SHP77 treated with DMSO at 0.1 percent for 48 hours (cell line): ENCODE results near the gene HACL1.
"Not testable (repeated sequence)": the region's sequence is repeated elsewhere in the genome, so short reads cannot be mapped to it uniquely, and the experiment has no call there.

Source experiments
- DNase-seq: peaks from one replicate; lab custom pipeline; 2025; lab: John Stamatoyannopoulos, UW

HACL1 gene

GRCh38 chr3:15579051-15579450 lies 22.3 kb downstream of the HACL1 start:
- DNase-seq: no peak

- no peak for DNase-seq
Observed at GRCh38 chr3:15578289-15578867, 23.0 kb downstream of the HACL1 start.

GRCh38 chr3:15576475-15576874 lies 24.9 kb downstream of the HACL1 start:
- no peak for DNase-seq

GRCh38 chr3:15575446-15575845 lies 25.9 kb downstream of the HACL1 start:
- DNase-seq: no peak

- DNase-seq: no peak
Observed at GRCh38 chr3:15572138-15572537, 29.2 kb downstream of the HACL1 start.

DNA sequence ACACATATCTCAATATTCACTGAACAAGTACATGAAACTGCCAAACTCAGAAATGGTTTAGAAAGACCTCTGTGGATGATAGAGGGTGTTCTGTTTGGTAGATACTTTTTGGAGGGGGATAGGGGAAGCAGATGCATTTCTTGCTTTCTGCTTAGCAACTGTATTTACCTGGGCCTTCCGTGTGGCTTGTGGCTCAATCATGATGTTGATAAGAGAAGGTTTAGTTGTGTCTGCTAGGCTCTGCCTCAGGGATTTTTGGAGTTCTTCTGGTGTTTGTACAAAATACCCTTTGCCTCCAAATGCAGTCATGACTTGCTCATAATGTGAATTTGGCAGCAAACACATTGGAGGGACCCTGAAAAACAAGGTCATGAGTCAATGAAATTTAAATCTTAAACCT lies 38.2 kb downstream of the HACL1 start:
- no peak for DNase-seq

DNA sequence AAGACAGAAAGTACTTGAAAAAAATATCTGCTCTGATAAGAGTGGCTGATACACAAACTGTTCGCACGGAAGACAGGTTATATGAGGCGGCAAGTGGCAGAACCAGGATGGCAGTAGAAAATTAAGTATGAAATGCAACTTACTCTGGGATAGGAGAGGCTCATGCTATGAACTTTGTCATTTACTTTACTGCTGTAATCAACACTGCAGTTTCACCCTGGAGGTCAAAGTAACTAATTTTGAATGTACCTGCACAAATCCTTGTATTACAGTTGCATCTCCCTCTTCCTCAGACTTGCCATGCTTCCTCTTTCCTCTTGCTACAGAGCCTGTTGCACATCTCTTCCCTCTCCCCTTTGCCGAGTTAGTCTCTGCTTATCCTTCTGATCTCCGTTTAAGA lies 38.8 kb downstream of the HACL1 start:
- DNase-seq: no peak

DNA sequence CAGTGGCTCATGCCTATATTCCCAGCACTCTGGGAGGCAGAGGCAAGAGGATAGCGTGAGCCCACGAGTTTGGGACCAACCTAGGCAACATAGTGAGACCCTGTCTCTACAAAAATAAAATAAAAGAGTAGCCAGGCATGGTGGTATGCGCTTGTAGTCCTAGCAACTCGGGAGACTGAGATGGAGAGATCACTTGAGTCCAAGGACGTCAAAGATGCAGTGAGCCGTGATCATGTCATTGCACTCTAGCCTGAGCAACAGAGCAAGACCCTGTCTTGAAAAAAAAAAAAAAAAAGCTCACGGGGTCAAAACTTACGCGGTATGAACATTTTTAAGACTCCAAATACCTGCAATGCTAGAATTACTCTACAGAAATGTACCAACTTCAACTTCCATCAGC lies 42.8 kb downstream of the HACL1 start:
- DNase-seq: no peak

- DNase-seq: peak; percentile 47
Observed at GRCh38 chr3:15557511-15557946, 43.8 kb downstream of the HACL1 start.

GRCh38 chr3:15556512-15556911 lies 44.9 kb downstream of the HACL1 start:
- DNase-seq: no peak

DNA sequence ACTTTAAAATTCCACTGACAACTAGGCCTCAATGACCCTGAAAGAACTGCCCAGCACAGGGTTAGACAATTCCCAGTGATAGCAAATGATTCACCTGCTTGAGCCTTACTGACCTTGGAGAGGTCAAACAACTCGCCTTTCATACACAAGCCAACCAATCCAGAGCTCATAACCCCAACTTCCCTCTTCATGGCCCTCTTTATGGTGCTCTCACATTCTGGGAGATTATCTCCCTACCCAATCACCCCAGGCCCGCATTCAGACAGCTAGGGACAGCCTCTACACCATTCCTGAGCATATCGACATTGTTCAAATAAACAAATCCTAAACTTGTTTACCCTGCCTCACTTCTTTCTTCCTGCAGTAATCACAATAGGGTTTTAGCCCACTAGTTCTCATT lies 47.6 kb downstream of the HACL1 start:
- DNase-seq: no peak

DNA sequence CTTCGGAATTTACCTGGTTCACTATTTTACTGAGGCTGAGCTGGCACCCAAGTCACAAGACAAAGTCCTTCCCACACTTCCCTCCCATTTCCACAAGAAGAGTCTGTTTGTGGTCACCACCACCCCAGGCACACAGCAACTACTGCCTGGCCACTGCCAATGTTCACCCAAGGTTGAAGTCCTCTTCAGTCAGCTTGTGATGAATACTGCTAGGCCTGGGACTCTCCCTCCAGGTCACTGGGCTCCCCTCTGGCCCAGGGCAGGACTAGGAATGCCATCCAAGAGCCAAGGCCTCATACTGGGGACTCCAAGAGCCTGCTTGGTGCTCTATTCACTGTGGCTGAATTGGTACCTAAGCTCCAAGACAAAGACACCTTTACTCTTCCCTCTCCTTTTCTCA lies 49.5 kb downstream of the HACL1 start:
- DNase-seq: no peak

- no peak for DNase-seq
Observed at GRCh38 chr3:15549846-15550245, 51.5 kb downstream of the HACL1 start.

DNA sequence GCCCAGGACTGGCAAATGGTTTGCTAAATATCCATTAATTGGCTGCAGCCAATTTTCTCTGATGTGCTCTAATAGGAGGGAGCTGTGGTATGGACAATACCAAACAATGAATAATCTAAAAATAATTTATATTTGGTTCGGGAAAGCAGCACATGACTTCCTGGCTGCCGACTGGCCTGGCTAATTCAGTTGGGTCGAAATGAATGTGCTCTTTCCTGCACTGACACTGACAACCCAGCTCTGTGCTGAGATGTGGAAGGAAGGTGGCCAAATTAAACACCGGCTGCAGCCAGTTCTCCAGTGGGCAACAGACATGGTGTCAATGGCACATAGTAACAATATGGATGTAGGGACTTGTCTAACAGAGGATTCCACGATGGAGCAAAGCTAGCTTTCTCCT lies 58.8 kb downstream of the HACL1 start:
- no peak for DNase-seq

DNA sequence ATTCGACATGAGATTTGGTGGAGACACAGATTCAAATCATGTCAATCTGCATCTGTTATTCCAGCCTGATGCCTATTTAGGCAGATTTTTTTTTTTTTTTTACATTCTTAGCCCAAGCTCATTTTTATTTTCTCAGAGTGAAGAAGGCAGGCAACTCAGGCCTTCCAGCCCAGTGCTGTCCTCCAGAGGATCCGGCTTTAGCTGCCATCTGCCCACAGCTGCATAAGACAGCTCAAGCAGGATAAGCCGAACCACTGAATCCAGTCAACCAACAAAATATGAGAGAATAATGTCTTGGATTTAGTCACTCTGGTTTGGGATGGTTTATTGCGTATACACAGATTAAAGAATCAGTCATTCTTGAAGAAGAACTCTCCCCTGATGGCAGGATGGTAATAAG lies 60.0 kb downstream of the HACL1 start:
- DNase-seq: no peak

DNA sequence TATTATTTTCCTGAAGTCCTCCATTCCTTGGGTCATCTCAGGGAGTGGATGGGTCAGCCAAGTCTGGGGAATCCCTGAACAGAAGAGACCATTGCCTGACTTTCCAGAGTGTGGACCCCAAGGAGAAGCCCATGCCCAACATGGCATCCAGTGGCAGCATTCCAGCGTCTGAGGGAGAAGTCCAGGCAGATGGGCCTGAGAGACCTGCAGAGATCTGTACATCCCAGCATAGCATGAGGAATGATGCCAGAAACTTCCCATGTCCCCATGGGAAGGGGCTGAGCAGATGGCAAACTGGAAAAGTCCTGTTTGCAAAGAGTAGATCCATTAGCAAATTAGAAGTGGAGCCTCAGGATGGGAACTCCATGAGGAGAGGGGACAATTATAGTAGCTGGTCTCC lies 62.3 kb downstream of the HACL1 start:
- DNase-seq: no peak

GRCh38 chr3:15538345-15538744 lies 63.0 kb downstream of the HACL1 start:
- no peak for DNase-seq

DNA sequence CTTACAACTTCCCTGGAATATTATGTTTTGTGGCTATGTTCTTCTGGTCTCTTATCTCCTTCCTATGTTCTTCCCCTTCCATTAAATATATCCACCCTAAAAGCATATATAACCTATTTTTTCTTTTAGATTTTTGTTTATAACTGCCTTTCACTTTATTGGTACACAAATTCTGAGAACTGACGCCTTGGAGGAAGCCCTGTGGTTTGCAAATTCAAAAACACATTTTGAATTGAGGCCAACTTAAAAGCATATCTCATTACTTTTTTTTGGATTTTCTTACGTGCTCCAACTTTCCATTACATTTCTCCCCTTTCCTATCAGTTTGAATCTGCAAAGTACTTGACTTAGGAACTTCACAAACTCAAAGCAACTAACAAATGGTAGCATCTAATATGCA lies 64.5 kb downstream of the HACL1 start:
- DNase-seq: no peak

DNA sequence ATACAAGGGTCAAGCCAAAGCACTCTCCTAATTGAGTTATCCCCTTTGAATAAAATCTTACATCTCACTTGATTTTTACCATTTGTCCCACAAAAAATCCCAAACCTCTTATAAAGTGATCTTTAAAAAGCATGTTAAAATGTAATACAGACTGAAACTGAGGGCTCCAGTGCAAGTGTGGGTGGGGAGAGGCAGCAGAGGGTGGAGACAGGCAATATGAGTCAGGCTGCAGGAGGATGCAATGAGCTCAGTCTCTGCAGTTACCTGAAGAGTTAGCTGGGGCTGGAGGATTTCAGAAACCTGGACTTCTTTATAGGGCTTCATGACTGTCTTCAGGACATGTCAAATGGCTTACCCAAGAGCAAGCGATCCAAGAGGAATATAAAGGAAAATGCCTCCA lies 65.6 kb downstream of the HACL1 start:
- DNase-seq: no peak

- DNase-seq: not testable (repeated sequence)
Observed at GRCh38 chr3:15532614-15533013, 68.8 kb downstream of the HACL1 start.

GRCh38 chr3:15531346-15531745 lies 70.0 kb downstream of the HACL1 start:
- DNase-seq: no peak

DNA sequence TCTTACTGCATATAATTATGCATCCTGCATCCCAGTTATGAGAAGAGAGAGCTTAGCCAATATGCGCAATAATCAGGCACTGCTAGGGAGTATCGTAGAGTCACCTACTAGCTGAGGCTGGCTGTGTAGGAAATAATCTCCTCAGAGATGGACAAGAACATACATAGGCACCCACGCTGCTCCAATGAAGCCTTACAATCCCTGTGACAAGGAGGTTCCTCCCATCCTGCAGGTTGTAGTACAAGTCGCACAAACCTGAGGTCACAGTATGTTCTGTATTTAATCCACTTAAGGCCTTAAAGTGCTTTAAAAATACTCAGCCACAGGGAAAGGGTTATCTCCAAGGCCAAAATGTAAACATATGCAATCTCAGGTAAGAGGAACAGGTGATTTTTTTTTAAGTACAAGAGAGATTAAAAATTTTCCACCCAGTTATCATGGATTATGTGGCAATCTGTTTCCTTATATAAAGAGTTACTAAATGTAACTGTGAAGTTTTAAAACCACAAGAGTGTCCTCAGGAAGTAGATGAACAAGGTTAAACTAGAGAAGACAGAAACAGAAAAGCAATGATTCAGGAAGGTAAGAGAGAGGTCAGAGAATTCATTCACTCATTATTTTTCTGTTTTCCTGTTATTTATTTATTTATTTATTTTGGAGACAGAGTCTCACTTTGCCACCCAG lies 72.4 kb downstream of the HACL1 start:
- DNase-seq: no peak

DNA sequence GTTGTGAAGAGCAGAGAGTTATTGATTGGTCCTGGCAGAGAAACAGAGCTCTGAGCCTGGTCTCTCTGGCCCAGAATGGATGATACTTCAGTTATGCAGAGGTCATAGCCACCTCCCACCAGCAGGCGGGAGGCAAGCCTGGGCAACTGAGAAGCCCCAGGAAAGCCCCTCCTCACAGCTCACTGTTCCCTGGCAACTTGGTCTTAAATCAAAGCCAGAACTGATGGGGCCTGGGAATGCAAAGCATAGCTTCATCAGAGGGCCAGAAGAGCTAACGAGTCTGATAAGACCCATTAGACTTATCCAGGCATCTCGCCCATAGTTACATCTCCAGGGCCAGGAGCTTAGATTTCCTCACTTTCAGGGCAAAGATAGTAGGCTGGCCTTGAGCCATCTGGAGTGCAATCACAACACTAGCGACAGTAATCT lies 74.3 kb downstream of the HACL1 start:
- peak; percentile 3 for DNase-seq

GRCh38 chr3:15525790-15526189 lies 75.6 kb downstream of the HACL1 start:
- no peak for DNase-seq
